Measurements from ENCODE around the gene STAT5A. TPM values are rescaled to one million over a fixed set of nuclear protein-coding genes. Genes with fewer than 3 reads are reported as not detected.

STAT5A gene
- total and polyA plus RNA-seq, 2 experiments from 2014 or later: 2.3 to 18.1 TPM

DNA sequence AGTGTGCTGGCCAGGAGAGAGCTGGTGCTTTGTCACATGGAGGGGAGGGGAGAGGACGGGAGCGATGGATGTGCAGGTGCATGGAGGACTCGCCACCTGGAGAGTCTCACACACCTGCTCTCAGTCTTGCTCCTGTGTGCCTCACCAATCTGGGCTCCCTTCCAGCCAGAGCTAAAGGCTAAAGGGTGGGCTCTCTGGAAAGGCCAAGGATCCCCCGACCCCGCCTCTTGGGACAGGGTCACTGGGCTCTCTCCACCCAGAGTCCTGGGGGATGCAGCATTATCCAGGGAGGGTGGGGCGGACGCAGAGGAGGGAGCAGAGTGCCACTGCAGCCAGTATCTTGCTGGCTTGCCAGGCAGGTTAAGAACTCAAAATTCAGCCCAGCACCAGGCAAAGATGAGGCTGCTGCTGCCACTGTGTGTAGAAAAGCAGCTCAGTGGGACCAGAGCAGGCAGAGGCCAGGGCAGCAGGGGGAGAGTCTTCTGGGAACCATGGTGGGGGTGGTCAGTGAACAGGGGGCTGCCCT, 6.7 kb upstream of the STAT5A start:
- no peak overlapping the region for H3K27ac Mint-ChIP-seq
- H3K36me3 Mint-ChIP-seq (ENCODE audit: low read depth): no peaks in the 10 kb centered on the region
- DNase-seq (ENCODE audit: low spot score): no peak

More for the DNA sequence above, 6.7 kb upstream of the STAT5A start:
- peaks cover 11% of the 10 kb centered on the region for H3K27me3 ChIP-seq (ENCODE audit: insufficient read depth)
- Mint-ChIP-seq H3K27me3 (ENCODE audit: insufficient read depth, low read depth, poor library complexity) (peaks cover 18% of the 10 kb centered on the region), H3K4me3 (no peak overlapping the region), H3K9me3 (no peaks in the 10 kb centered on the region; the same call in 2 of the 3 replicates), H3K4me1 (peaks cover 23% of the 10 kb centered on the region)
- H3K4me2 ChIP-seq: no peak overlapping the region
- H4K20me1 ChIP-seq (replicated peaks; ENCODE audit: insufficient read depth): no peaks in the 10 kb centered on the region
- peak; percentile 6; the same call in 1 of the 3 replicates for ATAC-seq
- H3K9me2 ChIP-seq (ENCODE audit: insufficient read depth): no peaks in the 10 kb centered on the region
- no peak overlapping the region for H3K4me3 ChIP-seq
- no peak overlapping the region for H3K27ac ChIP-seq (ENCODE audit: low read depth)
- peaks cover 10% of the 10 kb centered on the region; the same call in 1 of the 2 replicates for H3K4me1 ChIP-seq (ENCODE audit: insufficient read depth)
- TF ChIP-seq NANOG (IDR thresholded peaks at IDR 0.05; ENCODE audit: borderline replicate concordance): no peak
- no peak for TF ChIP-seq JUNB (IDR thresholded peaks at IDR 0.05; ENCODE audit: unreplicated experiment)
- no peak for TF ChIP-seq ETS1 (IDR thresholded peaks at IDR 0.05)
- no peak for TF ChIP-seq EZH2phosphoT487 (IDR thresholded peaks at IDR 0.05; ENCODE audit: unreplicated experiment)
- TF ChIP-seq CTCF (conservative IDR thresholded peaks at IDR 0.05; ENCODE audit: low read depth in 2 of 2): no peak
- TF ChIP-seq CREB1 (CRISPR knock-in tag; IDR thresholded peaks at IDR 0.05; ENCODE audit: low read depth): no peak
- TF ChIP-seq REST (IDR thresholded peaks at IDR 0.05; ENCODE audit: unreplicated experiment): no peak
- no peak for TF ChIP-seq STAT1 (IDR thresholded peaks at IDR 0.05; ENCODE audit: unreplicated experiment)
- no peak for TF ChIP-seq ZNF331 (CRISPR knock-in tag; IDR thresholded peaks at IDR 0.05; ENCODE audit: low read depth)
- no peak for TF ChIP-seq ZNF114 (CRISPR knock-in tag; IDR thresholded peaks at IDR 0.05)
- TF ChIP-seq POLR2AphosphoS5 (IDR thresholded peaks at IDR 0.05; ENCODE audit: low read depth): no peak
- TF ChIP-seq, protein P1, sequence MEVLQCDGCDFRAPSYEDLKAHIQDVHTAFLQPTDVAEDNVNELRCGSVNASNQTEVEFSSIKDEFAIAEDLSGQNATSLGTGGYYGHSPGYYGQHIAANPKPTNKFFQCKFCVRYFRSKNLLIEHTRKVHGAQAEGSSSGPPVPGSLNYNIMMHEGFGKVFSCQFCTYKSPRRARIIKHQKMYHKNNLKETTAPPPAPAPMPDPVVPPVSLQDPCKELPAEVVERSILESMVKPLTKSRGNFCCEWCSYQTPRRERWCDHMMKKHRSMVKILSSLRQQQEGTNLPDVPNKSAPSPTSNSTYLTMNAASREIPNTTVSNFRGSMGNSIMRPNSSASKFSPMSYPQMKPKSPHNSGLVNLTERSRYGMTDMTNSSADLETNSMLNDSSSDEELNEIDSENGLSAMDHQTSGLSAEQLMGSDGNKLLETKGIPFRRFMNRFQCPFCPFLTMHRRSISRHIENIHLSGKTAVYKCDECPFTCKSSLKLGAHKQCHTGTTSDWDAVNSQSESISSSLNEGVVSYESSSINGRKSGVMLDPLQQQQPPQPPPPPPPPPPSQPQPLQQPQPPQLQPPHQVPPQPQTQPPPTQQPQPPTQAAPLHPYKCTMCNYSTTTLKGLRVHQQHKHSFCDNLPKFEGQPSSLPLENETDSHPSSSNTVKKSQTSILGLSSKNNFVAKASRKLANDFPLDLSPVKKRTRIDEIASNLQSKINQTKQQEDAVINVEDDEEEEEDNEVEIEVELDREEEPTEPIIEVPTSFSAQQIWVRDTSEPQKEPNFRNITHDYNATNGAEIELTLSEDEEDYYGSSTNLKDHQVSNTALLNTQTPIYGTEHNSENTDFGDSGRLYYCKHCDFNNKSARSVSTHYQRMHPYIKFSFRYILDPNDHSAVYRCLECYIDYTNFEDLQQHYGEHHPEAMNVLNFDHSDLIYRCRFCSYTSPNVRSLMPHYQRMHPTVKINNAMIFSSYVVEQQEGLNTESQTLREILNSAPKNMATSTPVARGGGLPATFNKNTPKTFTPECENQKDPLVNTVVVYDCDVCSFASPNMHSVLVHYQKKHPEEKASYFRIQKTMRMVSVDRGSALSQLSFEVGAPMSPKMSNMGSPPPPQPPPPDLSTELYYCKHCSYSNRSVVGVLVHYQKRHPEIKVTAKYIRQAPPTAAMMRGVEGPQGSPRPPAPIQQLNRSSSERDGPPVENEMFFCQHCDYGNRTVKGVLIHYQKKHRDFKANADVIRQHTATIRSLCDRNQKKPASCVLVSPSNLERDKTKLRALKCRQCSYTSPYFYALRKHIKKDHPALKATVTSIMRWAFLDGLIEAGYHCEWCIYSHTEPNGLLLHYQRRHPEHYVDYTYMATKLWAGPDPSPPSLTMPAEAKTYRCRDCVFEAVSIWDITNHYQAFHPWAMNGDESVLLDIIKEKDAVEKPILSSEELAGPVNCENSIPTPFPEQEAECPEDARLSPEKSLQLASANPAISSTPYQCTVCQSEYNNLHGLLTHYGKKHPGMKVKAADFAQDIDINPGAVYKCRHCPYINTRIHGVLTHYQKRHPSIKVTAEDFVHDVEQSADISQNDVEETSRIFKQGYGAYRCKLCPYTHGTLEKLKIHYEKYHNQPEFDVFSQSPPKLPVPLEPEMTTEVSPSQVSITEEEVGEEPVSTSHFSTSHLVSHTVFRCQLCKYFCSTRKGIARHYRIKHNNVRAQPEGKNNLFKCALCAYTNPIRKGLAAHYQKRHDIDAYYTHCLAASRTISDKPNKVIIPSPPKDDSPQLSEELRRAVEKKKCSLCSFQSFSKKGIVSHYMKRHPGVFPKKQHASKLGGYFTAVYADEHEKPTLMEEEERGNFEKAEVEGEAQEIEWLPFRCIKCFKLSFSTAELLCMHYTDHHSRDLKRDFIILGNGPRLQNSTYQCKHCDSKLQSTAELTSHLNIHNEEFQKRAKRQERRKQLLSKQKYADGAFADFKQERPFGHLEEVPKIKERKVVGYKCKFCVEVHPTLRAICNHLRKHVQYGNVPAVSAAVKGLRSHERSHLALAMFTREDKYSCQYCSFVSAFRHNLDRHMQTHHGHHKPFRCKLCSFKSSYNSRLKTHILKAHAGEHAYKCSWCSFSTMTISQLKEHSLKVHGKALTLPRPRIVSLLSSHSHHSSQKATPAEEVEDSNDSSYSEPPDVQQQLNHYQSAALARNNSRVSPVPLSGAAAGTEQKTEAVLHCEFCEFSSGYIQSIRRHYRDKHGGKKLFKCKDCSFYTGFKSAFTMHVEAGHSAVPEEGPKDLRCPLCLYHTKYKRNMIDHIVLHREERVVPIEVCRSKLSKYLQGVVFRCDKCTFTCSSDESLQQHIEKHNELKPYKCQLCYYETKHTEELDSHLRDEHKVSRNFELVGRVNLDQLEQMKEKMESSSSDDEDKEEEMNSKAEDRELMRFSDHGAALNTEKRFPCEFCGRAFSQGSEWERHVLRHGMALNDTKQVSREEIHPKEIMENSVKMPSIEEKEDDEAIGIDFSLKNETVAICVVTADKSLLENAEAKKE (CRISPR knock-in tag; IDR thresholded peaks at IDR 0.05): no peak
- no peak for TF ChIP-seq EZH2 (IDR thresholded peaks at IDR 0.05; ENCODE audit: low read depth, unreplicated experiment)
- peaks cover 7% of the 10 kb centered on the region; the same call in 1 of the 2 replicates for H3F3A ChIP-seq (replicated peaks; ENCODE audit: low read depth)
- H2AFZ ChIP-seq: no peak overlapping the region
- no peaks in the 10 kb centered on the region for H3K79me2 ChIP-seq (replicated peaks; ENCODE audit: insufficient read depth)
- no peaks in the 10 kb centered on the region for H3K36me3 ChIP-seq (ENCODE audit: insufficient read depth)

Measured in GM23338 (cell line).